HG03139 (cell line): ENCODE measurements around the gene NSD2.

ENCODE experiments used
- ATAC-seq: cut with Tn5 transposase; IDR thresholded peaks from one replicate; pipeline ENCODE4 v1.9.1; 2021; ENCODE audit not compliant: unreplicated experiment

The NSD2 gene

GRCh38 chr4:1939664-1940509 is 68.7 kb downstream of the NSD2 start:
- no peak for ATAC-seq

- ATAC-seq = no peak
Observed at GRCh38 chr4:1940566-1940965, 69.4 kb downstream of the NSD2 start.

GRCh38 chr4:1943928-1944327 is 72.7 kb downstream of the NSD2 start:
- ATAC-seq = no peak

GRCh38 chr4:1945124-1945895 is 74.1 kb downstream of the NSD2 start:
- no peak for ATAC-seq

- ATAC-seq = no peak
Observed at GRCh38 chr4:1945912-1946311, 74.7 kb downstream of the NSD2 start.

- ATAC-seq = no peak
Observed at GRCh38 chr4:1948232-1948631, 77.0 kb downstream of the NSD2 start.

- no peak for ATAC-seq
Observed at GRCh38 chr4:1948892-1949436, 77.8 kb downstream of the NSD2 start.

- ATAC-seq = no peak
Observed at GRCh38 chr4:1950369-1950768, 79.2 kb downstream of the NSD2 start.

GRCh38 chr4:1952058-1952700 is 81.0 kb downstream of the NSD2 start:
- no peak for ATAC-seq

GRCh38 chr4:1952719-1953118 is 81.5 kb downstream of the NSD2 start:
- no peak for ATAC-seq

GRCh38 chr4:1953335-1953734 is 82.1 kb downstream of the NSD2 start:
- ATAC-seq = no peak

- ATAC-seq = no peak
Observed at GRCh38 chr4:1956631-1957030, 85.4 kb downstream of the NSD2 start.

- no peak for ATAC-seq
Observed at GRCh38 chr4:1958276-1959103, 87.3 kb downstream of the NSD2 start.

- ATAC-seq = no peak
Observed at GRCh38 chr4:1959104-1959384, 87.9 kb downstream of the NSD2 start.

GRCh38 chr4:1960170-1960825 is 89.1 kb downstream of the NSD2 start:
- no peak for ATAC-seq

GRCh38 chr4:1961038-1961437 is 89.8 kb downstream of the NSD2 start:
- ATAC-seq = no peak

GRCh38 chr4:1961563-1961962 is 90.4 kb downstream of the NSD2 start:
- ATAC-seq = no peak

GRCh38 chr4:1962980-1963379 is 91.8 kb downstream of the NSD2 start:
- no peak for ATAC-seq

- ATAC-seq = no peak
Observed at GRCh38 chr4:1964443-1964842, 93.2 kb downstream of the NSD2 start.

- no peak for ATAC-seq
Observed at GRCh38 chr4:1964971-1965370, 93.8 kb downstream of the NSD2 start.
